HepG2 (cell line): ENCODE data around the gene HYI. TPM values are rescaled to one million over a fixed set of nuclear protein-coding genes. Genes with fewer than 3 reads are reported as not detected.

Source experiments
- ATAC-seq: fragments of 200-7000 bp; cut with Tn5 transposase; 3 replicates; pipeline ENCODE4 v1.9.1; 2020; ENCODE audit warnings: mild to moderate bottlenecking, moderate library complexity
- BruUV-seq: library from RNA; stranded (reverse); fragments of 400-500 nt; replicated peaks from 2 replicates; lab custom pipeline; 2021; lab: Mats Ljungman, UMichigan
- CTCF ChIA-PET: fragments of 300-600 bp; formaldehyde crosslinking; extraction: SDS; loops from one replicate; lab custom pipeline; 2021; ENCODE audit warnings: low total read pairs, inconsistent platforms, low intra/inter-chr PET ratio; lab: Yijun Ruan, JAX
- POLR2A ChIA-PET: fragments of 350-600 bp; sonication (Branson Sonifier 250); formaldehyde crosslinking; loops from one replicate; lab custom pipeline; 2020; ENCODE audit warnings: antibody characterized with exemption, inconsistent platforms; lab: Yijun Ruan, JAX
- DNase-seq: peaks from one replicate; pipeline ENCODE4 v3.0.0-alpha.2; 2015; ENCODE audit warnings: low spot score
- FAIRE-seq: peaks from 3 replicates; lab custom pipeline; 2011; peaks lifted over from hg19 to GRCh38; lab: Jason Lieb, UNC
- H2AFZ ChIP-seq: one replicate; pipeline ENCODE4 v1.6.1; 2011; ENCODE audit warnings: low read length, inconsistent platforms
- H3K27ac ChIP-seq: fragments of 300-600 bp; 3 replicates; pipeline ENCODE4 v1.8.0; 2011; ENCODE audit warnings: mixed run types, mild to moderate bottlenecking, mixed read lengths, low read length, inconsistent platforms; ENCODE audit not compliant: insufficient read depth; ENCODE audit errors: extremely low read length
- H3K27me3 ChIP-seq, 2 experiments: fragments of 200-600 bp in 1 of 2; 2 replicates in 1 of 2; 3 replicates in 1 of 2; pipeline versions ENCODE4 v1.6.0 to v1.8.0; 2011; ENCODE audit warnings: low read length in 2 of 2, mild to moderate bottlenecking in 2 of 2, moderate library complexity in 2 of 2, inconsistent platforms in 1 of 2; ENCODE audit not compliant: insufficient read depth in 2 of 2, control insufficient read depth in 1 of 2
- H3K36me3 ChIP-seq, 2 experiments: fragments of 200-600 bp in 1 of 2; replicated peaks in 1 of 2; 2 replicates in 1 of 2; 3 replicates in 1 of 2; pipeline versions ENCODE4 v1.5.1 to v1.8.0; 2011; ENCODE audit warnings: low read length in 2 of 2, inconsistent platforms in 1 of 2; ENCODE audit not compliant: insufficient read depth in 2 of 2, control insufficient read depth in 1 of 2
- H3K4me1 ChIP-seq: 2 replicates; pipeline ENCODE4 v1.5.1; 2012; ENCODE audit warnings: low read length, inconsistent platforms; ENCODE audit not compliant: insufficient read depth
- H3K4me2 ChIP-seq: 2 replicates; pipeline ENCODE4 v1.6.0; 2011; ENCODE audit warnings: low read depth, low read length, inconsistent platforms
- H3K4me3 ChIP-seq, 3 experiments: fragments of 200-600 bp in 1 of 3; sonication (generic), shearing (Covaris generic) in 1 of 3; replicated peaks in 1 of 3; 2 replicates each; pipeline ENCODE4 v1.5.1; 2011 to 2016; ENCODE audit warnings: low read length in 3 of 3, inconsistent platforms in 2 of 3, low read depth in 2 of 3, mild to moderate bottlenecking in 2 of 3, control low read depth in 1 of 3, mixed read lengths in 1 of 3; ENCODE audit not compliant: insufficient read depth in 1 of 3
- H3K79me2 ChIP-seq: one replicate; pipeline ENCODE4 v1.6.1; 2011; ENCODE audit warnings: low read length, inconsistent platforms; ENCODE audit not compliant: insufficient read depth
- H3K9ac ChIP-seq: 2 replicates; pipeline ENCODE4 v1.6.0; 2011; ENCODE audit warnings: mild to moderate bottlenecking, low read depth, low read length, inconsistent platforms; ENCODE audit not compliant: insufficient read depth
- H3K9me3 ChIP-seq: 2 replicates; pipeline ENCODE4 v1.5.1; 2012; ENCODE audit warnings: mild to moderate bottlenecking, low read length
- H4K20me1 ChIP-seq: 2 replicates; pipeline ENCODE4 v1.6.0; 2011; ENCODE audit warnings: inconsistent platforms, mild to moderate bottlenecking, low read length, moderate library complexity; ENCODE audit not compliant: insufficient read depth
- AGO2 ChIP-seq: fragments of 200-400 bp; formaldehyde crosslinking; optimal IDR thresholded peaks from 2 replicates; pipeline ENCODE3; 2017; ENCODE audit warnings: mild to moderate bottlenecking, low read depth, low read length, moderate library complexity
- ARNTL ChIP-seq: sonication (generic); formaldehyde crosslinking; IDR thresholded peaks from 2 replicates; pipeline ENCODE4 v1.4.0; 2020; ENCODE audit warnings: mild to moderate bottlenecking, missing genetic modification reagents
- SP1 ChIP-seq, 2 experiments: fragments of 450-650 bp in 1 of 2; sonication (generic) in 1 of 2; formaldehyde crosslinking in 1 of 2; IDR thresholded peaks; 2 replicates each; pipeline versions ENCODE4 v1.4.0 to v1.6.1; 2016 to 2020; ENCODE audit warnings: missing genetic modification reagents in 1 of 2
- ZFP36 ChIP-seq: fragments of 150-350 bp; IDR thresholded peaks from 2 replicates; pipeline ENCODE4 v1.6.1; 2018; ENCODE audit warnings: borderline replicate concordance, low read length, low read depth; ENCODE audit not compliant: partially characterized antibody
- WGBS: methylation state at CpG from one replicate; pipeline ENCODE4 v1.1.6; 2017; ENCODE audit warnings: low lambda C conversion rate; 5-methylcytosine and 5-hydroxymethylcytosine counted together
- in situ Hi-C: cut with HindIII; loops from 2 replicates; pipeline ENCODE4 v1.10.0; 2017; ENCODE audit warnings: low pct_unique_long_range_greater_than_20kb; ENCODE audit not compliant: extremely low pct_ligation_motif_present
- intact Hi-C: fragments of 100-400 bp; cut with micrococcal nuclease; formaldehyde crosslinking; loops from one replicate; pipeline ENCODE4 v1.10.0; 2022; ENCODE audit not compliant: unreplicated experiment
- polyA plus RNA-seq, 8 experiments: library from polyadenylated mRNA; depleted of rRNA in 3 of 8; stranded (reverse) in 7 of 8; unstranded in 1 of 8; fragments of >200 nt; fragmentation: Illumina TruSeq in 4 of 8; extraction: Trizol in 4 of 8; gene quantifications; 2 replicates each; pipeline versions ENCODE4 v1.2.1 to v1.2.3, GENCODE V29; 2011 to 2016; ENCODE audit warnings: low read depth in 4 of 8, missing spikeins in 1 of 8, mixed read lengths in 1 of 8; ENCODE audit not compliant: insufficient read depth in 1 of 8
- total RNA-seq, 5 experiments: library from RNA; depleted of rRNA; stranded (reverse); fragments of >200 nt; fragmentation: Illumina TruSeq; extraction: Trizol; gene quantifications; 2 replicates each; pipeline ENCODE4 v1.2.3, GENCODE V29; 2016; ENCODE audit warnings: low read depth in 1 of 5

Gene HYI
- total and polyA plus RNA-seq, 2 of the 13 experiments (the other 11 are each of a cell fraction or from before 2014, with no cell fraction given) = not detected

GRCh38 chr1:43447891-43448708 lies 5.6 kb downstream of the HYI start:
- no peak overlapping the region for H3K4me3 ChIP-seq
- intact Hi-C loops = no loop called here
- DNase-seq (no peak), ATAC-seq (no peak), FAIRE-seq (no peak)
- CTCF ChIA-PET = no interaction called here
- BruUV-seq = no TSS peak
- POLR2A ChIA-PET = interaction anchor here (1.1 kb wide), 1 partner anchor 202 kb away, joined by 3 read pairs; the partner anchor contains the start of gene KDM4A
- H3K27me3 ChIP-seq = no peaks in the 10 kb centered on the region
- H3K27ac ChIP-seq = no peak overlapping the region
- no peak overlapping the region for H3K9ac ChIP-seq
- TF ChIP-seq AGO2 (peak; percentile 25), SP1 (IDR thresholded peaks at IDR 0.05) (no peak), SP1 (CRISPR knock-in tag; IDR thresholded peaks at IDR 0.05) (no peak)
- peaks cover 24 to 35% of the 10 kb centered on the region in 2 experiments; a peak in 4 of 5 replicates for H3K36me3 ChIP-seq
- H3K4me1 ChIP-seq = no peaks in the 10 kb centered on the region
- H3K79me2 ChIP-seq = no peaks in the 10 kb centered on the region
- H2AFZ ChIP-seq = no peak overlapping the region
- WGBS = 96% methylated on average over 14 of the region's 25 CpGs
- no peaks in the 10 kb centered on the region for H4K20me1 ChIP-seq
- in situ Hi-C loops = no loop called here
- H3K9me3 ChIP-seq = no peaks in the 10 kb centered on the region
- H3K4me2 ChIP-seq = no peak overlapping the region

- CTCF ChIA-PET = no interaction called here
- in situ Hi-C loops = no loop called here
- no peak for DNase-seq
Measured at GRCh38 chr1:43446881-43447835, 6.6 kb downstream of the HYI start.

More at GRCh38 chr1:43446881-43447835, 6.6 kb downstream of the HYI start:
- Histone ChIP-seq H2AFZ (no peak overlapping the region), H3K9ac (no peak overlapping the region), H3K36me3 (peaks cover 24 to 40% of the 10 kb centered on the region in 2 experiments; a peak in 4 of 5 replicates), H3K79me2 (no peaks in the 10 kb centered on the region), H3K27ac (no peak overlapping the region), H3K9me3 (no peaks in the 10 kb centered on the region), H3K4me3 (no peak overlapping the region), H3K4me2 (no peak overlapping the region), H3K27me3 (no peaks in the 10 kb centered on the region), H4K20me1 (no peaks in the 10 kb centered on the region)
- intact Hi-C loops = no loop called here
- POLR2A ChIA-PET = no interaction called here
- no peak for ATAC-seq
- BruUV-seq = no TSS peak
- FAIRE-seq = no peak
- TF ChIP-seq ZFP36 (no peak), ARNTL (CRISPR knock-in tag) (no peak)
- TF ChIP-seq, all 625 proteins: peak for 0
- no peaks in the 10 kb centered on the region for H3K4me1 ChIP-seq
- WGBS = 96% methylated on average over 14 of the region's 19 CpGs
